Gastroesophageal sphincter (tissue), 4 donors: ENCODE data around the gene TMCC1. TPM values are rescaled to one million over a fixed set of nuclear protein-coding genes. Genes with fewer than 3 reads are reported as not detected.
A peak's percentile ranks its signal among the peaks of the same experiment; 100 is the strongest.

Experiments used
- ATAC-seq: fragments of 150-250 bp; one replicate; pipeline ENCODE4 v1.9.1; 2016; ENCODE audit warnings: mild to moderate bottlenecking, moderate library complexity
- H3K27ac ChIP-seq, 4 donors: fragments of 200-600 bp; sonication (generic) in 3 of 4; 1 replicate in 3 of 4; 2 replicates in 1 of 4; pipeline ENCODE4 v1.5.1; 2016 to 2019
- H3K27me3 ChIP-seq: fragments of 200-600 bp; sonication (generic); one replicate; pipeline ENCODE4 v1.5.1; 2019
- H3K36me3 ChIP-seq, 2 donors: fragments of 200-600 bp; sonication (generic); one replicate each; pipeline ENCODE4 v1.5.1; 2019; ENCODE audit warnings: control low read depth in 1 of 2
- H3K4me1 ChIP-seq, 3 donors: fragments of 200-600 bp; sonication (generic); 1 replicate in 2 of 3; 2 replicates in 1 of 3; pipeline ENCODE4 v1.5.1; 2016 to 2019; ENCODE audit warnings: control low read depth in 2 of 3
- H3K4me3 ChIP-seq, 2 donors: fragments of 200-600 bp; sonication (generic); one replicate each; pipeline ENCODE4 v1.5.1; 2019; ENCODE audit warnings: mild to moderate bottlenecking in 1 of 2, moderate library complexity in 1 of 2
- H3K9me3 ChIP-seq, 3 donors: fragments of 200-600 bp; sonication (generic); one replicate each; pipeline ENCODE4 v1.5.1; 2017 to 2019; ENCODE audit warnings: control low read depth in 2 of 3
- CTCF ChIP-seq, 4 experiments: fragments of 200-600 bp in 2 of 4; fragments of 450-650 bp in 2 of 4; sonication (generic) in 1 of 4; IDR thresholded peaks; one replicate each; pipeline ENCODE4 v1.5.1; 2017 to 2019; ENCODE audit warnings: antibody characterized with exemption in 4 of 4, mild to moderate bottlenecking in 2 of 4, moderate library complexity in 2 of 4
- EP300 ChIP-seq: sonication (generic); formaldehyde crosslinking; IDR thresholded peaks from one replicate; pipeline ENCODE4 v1.6.1; 2017; ENCODE audit warnings: antibody characterized with exemption, mild to moderate bottlenecking
- POLR2A ChIP-seq, 2 donors: fragments of 450-650 bp; IDR thresholded peaks; one replicate each; pipeline ENCODE4 v1.6.1; 2017; ENCODE audit warnings: antibody characterized with exemption in 2 of 2, mild to moderate bottlenecking in 2 of 2, moderate library complexity in 1 of 2
- POLR2AphosphoS5 ChIP-seq: sonication (generic); formaldehyde crosslinking; IDR thresholded peaks from one replicate; pipeline ENCODE4 v1.6.1; 2017; ENCODE audit warnings: antibody characterized with exemption
- WGBS, 2 donors: methylation state at CpG; one replicate each; pipeline ENCODE4 v1.1.5; 2018; ENCODE audit warnings: low coverage in 1 of 2; 5-methylcytosine and 5-hydroxymethylcytosine counted together
- total RNA-seq, 4 donors: library from RNA; depleted of rRNA; stranded (reverse); fragments of >200 nt; gene quantifications; one replicate each; pipeline ENCODE4 v1.1.0, GENCODE V29; 2016

TMCC1 gene
- total RNA-seq, 4 donors from 2014 or later = 20.3 to 32.7 (median 28.1) TPM

- Histone ChIP-seq H3K9me3 (no peaks in the 10 kb centered on the region), H3K36me3 (no peaks in the 10 kb centered on the region), H3K4me3 (no peak overlapping the region), H3K27me3 (no peaks in the 10 kb centered on the region), H3K4me1 (peaks cover 0 to 30% (median 9%) of the 10 kb centered on the region in 3 donors), H3K27ac (peak overlapping the region in 1 of 4 donors; percentile 3)
- no peak for ATAC-seq
- TF ChIP-seq POLR2A (IDR thresholded peaks at IDR 0.05) = no peak
- TF ChIP-seq EP300 = no peak
- no peak for TF ChIP-seq CTCF (IDR thresholded peaks at IDR 0.05)
- TF ChIP-seq POLR2AphosphoS5 = no peak
- 100% methylated on average over 1 of the region's 2 CpGs; no CpG with 5 or more reads in 1 of the 2 donors for WGBS, 2 donors
Measured at GRCh38 chr3:129692743-129693142, 200.8 kb downstream of the TMCC1 start.

DNA sequence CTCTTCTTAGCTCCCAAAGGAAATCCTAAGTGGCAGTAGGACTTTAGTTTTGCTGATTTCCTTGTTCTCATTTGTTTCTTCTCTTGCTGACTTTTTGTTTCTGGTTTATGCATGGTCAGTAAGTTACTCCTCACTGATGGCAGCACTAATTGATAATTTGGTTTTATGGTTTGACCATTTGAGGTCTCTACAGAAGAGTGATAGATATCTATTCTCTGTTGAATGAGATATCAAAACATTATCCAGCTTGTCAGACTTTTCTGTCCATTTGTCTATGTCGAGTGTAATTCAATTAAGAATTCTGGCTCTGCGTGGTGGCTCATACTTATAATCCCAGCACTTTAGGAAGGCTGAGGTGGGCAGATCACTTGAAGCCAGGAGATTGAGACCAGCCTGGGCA is 202.5 kb downstream of the TMCC1 start:
- 93 to 100% methylated on average over 2 of the region's 2 CpGs for WGBS, 2 donors
- no peak for ATAC-seq
- no peak overlapping the region for H3K4me3 ChIP-seq
- no peaks in the 10 kb centered on the region for H3K27me3 ChIP-seq
- H3K9me3 ChIP-seq = no peaks in the 10 kb centered on the region
- no peaks in the 10 kb centered on the region for H3K36me3 ChIP-seq
- peak overlapping the region in 3 of 4 donors; percentile 4 to 25 (median 4) for H3K27ac ChIP-seq
- H3K4me1 ChIP-seq = peaks cover 0 to 47% (median 16%) of the 10 kb centered on the region in 3 donors
- no peak for TF ChIP-seq EP300
- no peak for TF ChIP-seq CTCF (IDR thresholded peaks at IDR 0.05)
- TF ChIP-seq POLR2AphosphoS5 = no peak
- TF ChIP-seq POLR2A (IDR thresholded peaks at IDR 0.05) = no peak

DNA sequence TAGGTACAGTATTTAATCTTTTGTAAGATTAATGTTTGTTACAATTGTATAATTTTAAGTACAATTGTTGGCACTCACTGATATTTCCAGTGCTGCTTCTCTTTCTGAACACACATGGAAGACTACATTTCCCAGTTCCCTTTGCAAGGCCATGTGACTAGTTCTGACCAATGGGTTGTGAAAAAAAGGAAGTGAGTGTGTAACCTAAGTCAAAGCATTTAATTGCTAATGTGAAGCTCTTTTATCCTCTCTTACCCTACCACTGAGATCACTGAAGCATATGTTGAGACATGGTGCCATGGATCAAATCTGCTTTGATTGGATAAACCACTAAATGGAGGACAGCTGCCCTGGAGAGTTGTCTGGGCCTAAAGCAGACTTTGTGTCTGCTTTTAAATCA is 203.1 kb downstream of the TMCC1 start:
- H3K4me3 ChIP-seq = no peak overlapping the region
- peaks cover 0 to 53% (median 16%) of the 10 kb centered on the region in 3 donors for H3K4me1 ChIP-seq
- no peaks in the 10 kb centered on the region for H3K27me3 ChIP-seq
- no peaks in the 10 kb centered on the region for H3K36me3 ChIP-seq
- no peaks in the 10 kb centered on the region for H3K9me3 ChIP-seq
- peak; percentile 65 for ATAC-seq
- TF ChIP-seq POLR2AphosphoS5 (no peak), POLR2A (IDR thresholded peaks at IDR 0.05) (no peak), CTCF (IDR thresholded peaks at IDR 0.05) (no peak), EP300 (no peak)
- peak overlapping the region in 2 of 4 donors; percentile 4 to 25 for H3K27ac ChIP-seq

GRCh38 chr3:129689036-129689435 is 204.5 kb downstream of the TMCC1 start:
- TF ChIP-seq POLR2A (IDR thresholded peaks at IDR 0.05) = no peak
- no peak for TF ChIP-seq POLR2AphosphoS5
- TF ChIP-seq EP300 = no peak
- TF ChIP-seq CTCF (IDR thresholded peaks at IDR 0.05) = no peak
- Histone ChIP-seq H3K27ac (peak overlapping the region; percentile 59 to 78 (median 70)), H3K36me3 (no peaks in the 10 kb centered on the region), H3K4me3 (no peak overlapping the region), H3K9me3 (no peaks in the 10 kb centered on the region), H3K27me3 (no peaks in the 10 kb centered on the region), H3K4me1 (peaks cover 0 to 67% (median 16%) of the 10 kb centered on the region in 3 donors)
- WGBS, 2 donors = 21 to 40% methylated on average over 3 of the region's 3 CpGs
- ATAC-seq = no peak

GRCh38 chr3:129688271-129688895 is 205.1 kb downstream of the TMCC1 start:
- Histone ChIP-seq H3K4me3 (peak overlapping the region; percentile 41 to 48), H3K9me3 (no peaks in the 10 kb centered on the region), H3K4me1 (peaks cover 0 to 71% (median 16%) of the 10 kb centered on the region in 3 donors), H3K36me3 (no peaks in the 10 kb centered on the region), H3K27ac (peak overlapping the region; percentile 61 to 79 (median 78)), H3K27me3 (no peaks in the 10 kb centered on the region)
- TF ChIP-seq EP300 (no peak), CTCF (IDR thresholded peaks at IDR 0.05) (peak in 1 of 4 experiments; percentile 14)
- peak; percentile 66 for ATAC-seq
- WGBS, 2 donors = 8 to 27% methylated on average over 5 to 11 of the region's 11 CpGs
